Testis (tissue), 2 donors: ENCODE data around the gene GALNT8.

Experiments
- POLR2A ChIP-seq: fragments of 450-650 bp; IDR thresholded peaks from one replicate; pipeline ENCODE4 v1.6.1; 2017; ENCODE audit warnings: antibody characterized with exemption, mild to moderate bottlenecking, moderate library complexity
- TF ChIP-seq, protein P1 (sequence below), 3 experiments: fragments of 450-650 bp in 2 of 3; fragments of 200-600 bp in 1 of 3; sonication (generic) in 1 of 3; IDR thresholded peaks; one replicate each; pipeline ENCODE4 v1.5.1; 2016 to 2019; ENCODE audit warnings: antibody characterized with exemption in 3 of 3, mild to moderate bottlenecking in 2 of 3, moderate library complexity in 1 of 3

DNA sequence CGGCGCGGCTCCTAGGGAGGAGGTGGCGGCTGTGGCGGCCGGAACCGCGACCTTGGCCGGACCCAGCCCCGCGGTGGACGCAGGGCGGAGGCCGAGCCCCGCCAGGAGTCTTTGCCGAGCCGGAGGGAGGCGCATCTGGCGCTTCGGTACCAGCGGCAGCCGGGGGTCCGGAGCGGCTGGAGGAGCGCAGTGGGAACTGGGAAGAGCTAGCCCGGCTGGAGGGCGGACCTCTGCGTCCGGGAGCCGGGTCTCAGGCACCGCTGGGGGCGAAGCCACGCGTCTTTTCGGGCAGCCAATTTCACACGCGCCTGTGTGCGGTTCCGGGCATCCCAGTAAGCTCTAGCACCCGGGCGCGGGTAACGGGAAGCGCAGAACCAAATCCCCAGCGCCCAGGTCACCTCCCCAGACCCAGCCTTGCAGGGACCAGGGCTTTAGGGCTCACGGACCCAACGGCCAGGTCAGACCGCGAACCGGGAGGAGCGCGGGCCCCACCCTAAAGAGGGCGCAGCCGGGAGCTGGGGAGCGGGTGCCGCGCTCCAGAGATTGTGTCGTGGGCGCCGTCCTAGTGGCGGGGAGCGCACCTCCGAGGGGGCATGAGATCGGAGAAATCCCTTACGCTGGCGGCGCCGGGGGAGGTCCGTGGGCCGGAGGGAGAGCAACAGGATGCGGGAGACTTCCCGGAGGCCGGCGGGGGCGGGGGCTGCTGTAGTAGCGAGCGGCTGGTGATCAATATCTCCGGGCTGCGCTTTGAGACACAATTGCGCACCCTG, 89.4 kb downstream of the GALNT8 start:
- TF ChIP-seq, protein P1, sequence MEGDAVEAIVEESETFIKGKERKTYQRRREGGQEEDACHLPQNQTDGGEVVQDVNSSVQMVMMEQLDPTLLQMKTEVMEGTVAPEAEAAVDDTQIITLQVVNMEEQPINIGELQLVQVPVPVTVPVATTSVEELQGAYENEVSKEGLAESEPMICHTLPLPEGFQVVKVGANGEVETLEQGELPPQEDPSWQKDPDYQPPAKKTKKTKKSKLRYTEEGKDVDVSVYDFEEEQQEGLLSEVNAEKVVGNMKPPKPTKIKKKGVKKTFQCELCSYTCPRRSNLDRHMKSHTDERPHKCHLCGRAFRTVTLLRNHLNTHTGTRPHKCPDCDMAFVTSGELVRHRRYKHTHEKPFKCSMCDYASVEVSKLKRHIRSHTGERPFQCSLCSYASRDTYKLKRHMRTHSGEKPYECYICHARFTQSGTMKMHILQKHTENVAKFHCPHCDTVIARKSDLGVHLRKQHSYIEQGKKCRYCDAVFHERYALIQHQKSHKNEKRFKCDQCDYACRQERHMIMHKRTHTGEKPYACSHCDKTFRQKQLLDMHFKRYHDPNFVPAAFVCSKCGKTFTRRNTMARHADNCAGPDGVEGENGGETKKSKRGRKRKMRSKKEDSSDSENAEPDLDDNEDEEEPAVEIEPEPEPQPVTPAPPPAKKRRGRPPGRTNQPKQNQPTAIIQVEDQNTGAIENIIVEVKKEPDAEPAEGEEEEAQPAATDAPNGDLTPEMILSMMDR (IDR thresholded peaks at IDR 0.05), result no peak
- no peak for TF ChIP-seq POLR2A
